Posterior vena cava (tissue), 2 donors: ENCODE data around the gene CIC. TPM values are rescaled to one million over a fixed set of nuclear protein-coding genes. Genes with fewer than 3 reads are reported as not detected.
"Not testable (repeated sequence)": the region's sequence is repeated elsewhere in the genome, so short reads cannot be mapped to it uniquely, and the experiment has no call there.

Experiments
- DNase-seq: peaks from one replicate; pipeline ENCODE4 v3.0.0-alpha.2; 2020; ENCODE audit warnings: low spot score
- intact Hi-C, 2 donors: fragments of 100-400 bp; cut with DNase I; formaldehyde crosslinking; loops; one replicate each; pipeline versions ENCODE4 v1.14.1 to v1.14.2; 2022 to 2023
- total RNA-seq, 2 donors: library from RNA; stranded (reverse); fragmentation: NEBNext Ultra II Directional; extraction: Animal tissue kit (Norgen Biotek cat#: 25700); gene quantifications; one replicate each; pipeline ENCODE4 v1.2.1, GENCODE V29; 2021
- donor health status: DM: yes; HTN: yes; CAD: no.
- donor health status: DM: yes; HTN: yes; CAD: no.

Gene CIC
- total RNA-seq, 2 donors from 2014 or later: 57.7 to 79.0 TPM

DNA sequence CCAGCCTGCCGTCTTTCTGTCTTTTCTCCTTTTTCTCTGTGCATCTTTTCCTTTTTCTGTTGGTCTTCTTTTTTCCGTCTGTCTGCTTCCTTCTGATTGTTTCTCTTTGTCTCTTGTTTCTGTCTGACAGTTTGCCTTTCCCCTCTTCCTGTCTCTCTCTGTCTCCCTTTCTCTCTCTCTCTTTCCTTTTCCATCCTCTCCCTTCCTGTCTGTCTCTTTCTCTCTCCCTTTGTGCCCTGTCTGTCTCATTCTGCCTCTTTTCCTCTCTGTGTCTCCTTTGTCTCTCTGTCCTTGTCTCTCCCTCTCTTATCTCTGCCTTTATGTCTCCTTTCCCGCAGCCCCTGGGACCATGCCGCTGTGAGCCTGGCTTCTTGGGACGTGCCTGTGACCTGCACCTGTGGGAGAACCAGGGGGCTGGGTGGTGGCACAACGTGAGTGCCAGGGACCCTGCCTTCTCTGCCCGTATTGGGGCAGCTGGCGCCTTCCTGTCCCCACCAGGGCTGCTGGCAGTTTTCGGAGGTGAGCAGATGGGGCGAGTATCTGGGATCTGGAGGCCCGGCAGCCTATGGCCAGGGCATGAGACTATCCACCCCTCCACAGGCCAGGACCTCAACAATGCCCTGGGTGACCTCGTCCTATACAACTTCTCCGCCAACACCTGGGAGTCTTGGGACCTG is 65.8 kb downstream of the CIC start:
- no peak for DNase-seq
- intact Hi-C loops: no loop called here

DNA sequence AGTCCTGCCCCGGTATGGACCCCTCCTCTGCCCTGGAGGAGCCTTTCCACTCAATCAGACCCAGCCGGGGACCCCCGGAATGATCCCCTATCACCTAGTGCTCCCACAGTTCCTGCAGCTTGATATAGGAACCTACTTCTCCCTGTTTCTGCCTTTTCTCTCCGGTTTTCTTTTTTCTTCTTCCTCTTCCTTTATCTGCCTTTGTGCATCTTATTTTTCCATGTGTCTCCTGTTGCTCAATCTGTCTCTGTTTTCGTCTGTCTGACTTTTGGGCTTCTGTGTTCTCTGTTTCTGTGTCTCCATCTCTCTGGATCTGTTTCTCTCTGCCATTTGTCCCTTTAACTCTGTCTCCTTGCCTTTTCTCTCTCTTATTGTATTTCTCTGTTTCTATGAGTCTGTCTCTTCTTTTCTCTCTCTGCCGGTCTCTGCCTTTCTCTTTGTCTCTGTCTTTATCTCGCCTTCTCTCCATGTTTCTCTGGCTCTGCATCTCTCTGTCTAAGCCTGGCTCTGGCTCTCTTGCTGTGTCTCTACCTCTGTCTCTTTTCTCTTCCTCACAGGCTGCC is 66.4 kb downstream of the CIC start:
- intact Hi-C loops: no loop called here
- DNase-seq: no peak

DNA sequence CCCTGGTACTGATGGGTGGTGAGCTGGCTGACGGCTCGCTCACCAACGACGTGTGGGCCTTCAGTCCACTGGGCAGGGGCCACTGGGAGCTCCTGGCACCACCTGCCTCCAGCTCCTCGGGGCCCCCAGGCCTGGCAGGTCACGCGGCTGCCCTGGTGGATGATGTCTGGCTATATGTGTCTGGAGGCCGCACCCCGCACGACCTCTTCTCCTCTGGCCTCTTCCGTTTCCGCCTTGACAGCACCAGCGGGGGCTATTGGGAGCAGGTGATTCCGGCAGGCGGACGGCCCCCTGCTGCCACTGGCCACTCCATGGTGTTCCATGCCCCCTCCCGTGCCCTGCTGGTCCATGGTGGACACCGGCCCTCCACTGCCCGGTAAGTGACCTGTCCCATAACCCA is 66.9 kb downstream of the CIC start:
- DNase-seq: no peak
- intact Hi-C loops: no loop called here

DNA sequence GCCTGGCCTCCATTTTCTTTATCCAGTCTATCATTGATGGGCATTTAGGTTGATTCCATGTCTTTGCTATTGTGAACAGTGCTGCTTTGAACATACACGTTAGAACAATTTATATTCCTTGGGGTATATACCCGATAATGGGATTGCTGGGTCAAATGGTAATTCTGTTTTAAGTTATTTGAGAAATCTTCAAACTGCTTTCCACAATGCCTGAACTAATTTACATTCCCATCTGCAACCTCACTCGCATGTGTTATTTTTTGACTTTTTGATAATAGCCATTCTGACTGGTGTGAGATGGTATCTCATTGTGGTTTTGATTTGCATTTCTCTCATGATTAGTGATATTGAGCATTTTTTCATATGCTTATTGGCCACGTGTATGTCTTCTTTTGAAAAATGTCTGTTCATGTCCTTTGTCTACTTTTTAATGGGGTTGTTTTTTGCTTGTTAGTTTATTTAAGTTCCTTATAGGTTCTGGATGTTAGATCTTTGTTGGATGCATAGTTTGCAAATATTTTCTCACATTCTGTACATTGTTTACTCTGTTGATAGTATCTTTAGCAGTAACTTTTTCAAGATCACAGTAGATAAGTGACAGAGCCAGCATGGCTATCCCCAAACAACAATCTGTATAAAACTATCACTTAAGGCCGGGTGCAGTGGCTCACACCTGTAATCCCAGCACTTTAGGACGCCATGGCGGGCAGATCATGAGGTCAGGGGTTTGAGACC is 70.2 kb downstream of the CIC start:
- intact Hi-C loops, DNase-seq: not testable (repeated sequence)

DNA sequence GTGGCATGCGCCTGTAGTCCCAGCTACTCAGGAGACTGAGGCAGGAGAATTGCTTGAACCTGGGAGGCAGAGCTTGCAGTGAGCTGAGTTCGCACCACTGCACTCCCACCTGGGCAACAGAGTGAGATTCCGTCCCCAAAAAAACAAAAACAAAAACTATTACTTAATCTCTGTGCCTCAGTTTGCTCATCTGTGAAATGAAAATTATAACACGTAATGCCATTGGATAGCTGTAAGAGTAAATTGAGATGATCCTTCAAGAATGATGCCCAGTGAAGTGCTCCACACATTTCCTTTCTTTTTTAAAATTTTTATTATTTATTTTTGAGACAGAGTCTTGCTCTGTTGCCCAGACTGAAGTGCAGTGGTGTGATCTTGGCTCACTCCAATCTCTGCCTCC is 70.9 kb downstream of the CIC start:
- DNase-seq, intact Hi-C loops: not testable (repeated sequence)

DNA sequence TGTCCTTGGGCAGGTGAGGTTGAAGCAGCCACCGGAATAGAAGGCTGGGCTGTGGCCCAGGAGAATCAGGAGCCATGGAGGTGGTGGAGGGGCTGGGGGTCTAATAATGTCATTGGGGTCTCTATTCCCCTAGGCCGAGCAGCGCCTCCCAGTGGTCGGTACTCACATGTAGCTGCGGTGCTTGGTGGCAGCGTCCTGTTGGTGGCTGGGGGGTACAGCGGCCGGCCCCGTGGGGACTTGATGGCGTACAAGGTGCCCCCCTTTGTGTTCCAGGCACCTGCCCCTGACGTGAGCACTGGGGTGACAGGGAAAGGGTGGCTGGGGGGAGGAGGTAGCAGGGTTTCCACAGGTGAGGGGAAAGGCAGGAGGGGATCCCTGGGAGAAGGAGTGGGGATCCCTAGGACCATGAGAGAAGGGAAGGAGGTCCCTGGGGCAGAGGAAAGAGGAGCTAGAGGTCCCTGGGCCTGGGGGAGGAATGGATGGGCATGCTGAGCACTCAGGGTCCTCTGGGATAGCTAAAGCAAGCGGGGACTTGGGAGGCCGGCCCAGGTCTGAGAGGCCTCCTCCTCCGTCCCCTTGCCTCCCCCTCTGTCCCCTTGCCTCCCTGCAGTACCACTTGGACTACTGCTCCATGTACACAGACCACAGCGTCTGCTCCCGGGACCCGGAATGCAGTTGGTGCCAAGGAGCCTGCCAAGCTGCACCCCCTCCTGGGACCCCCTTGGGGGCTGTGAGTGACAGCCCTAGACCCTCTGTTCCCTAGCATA is 74.5 kb downstream of the CIC start:
- DNase-seq: no peak
- intact Hi-C loops: no loop called here

DNA sequence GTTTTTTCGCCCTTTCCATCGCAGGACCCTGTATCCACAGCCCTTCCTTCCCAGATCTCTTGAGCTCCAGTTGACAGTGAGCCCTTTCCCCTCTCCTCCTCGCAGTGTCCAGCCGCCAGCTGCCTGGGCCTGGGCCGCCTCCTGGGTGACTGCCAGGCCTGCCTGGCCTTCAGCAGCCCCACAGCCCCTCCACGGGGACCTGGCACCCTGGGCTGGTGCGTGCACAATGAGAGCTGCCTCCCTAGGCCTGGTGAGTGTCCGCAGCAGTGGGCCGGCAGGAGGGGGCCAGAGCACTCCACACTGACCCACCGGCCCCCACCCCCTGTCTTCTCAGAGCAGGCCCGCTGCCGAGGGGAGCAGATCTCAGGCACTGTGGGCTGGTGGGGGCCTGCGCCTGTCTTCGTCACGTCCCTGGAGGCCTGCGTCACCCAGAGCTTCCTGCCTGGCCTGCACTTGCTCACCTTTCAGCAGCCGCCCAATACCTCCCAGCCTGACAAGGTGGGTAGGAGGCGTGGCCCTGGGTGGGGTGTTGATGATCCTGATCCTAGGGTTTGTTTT is 75.4 kb downstream of the CIC start:
- no peak for DNase-seq
- intact Hi-C loops: no loop called here

Other genes starting within 250 kb of the CIC start
- 10 to 100 TPM; 11.3 to 13.4 TPM for gene GRIK5, start 199.0 kb upstream of the CIC start, total RNA-seq
- gene ZNF574, start 193.1 kb upstream of the CIC start, total RNA-seq: 1 to 10 TPM; 7.6 to 9.1 TPM
- 1 to 10 TPM; 2.1 to 3.1 TPM for gene POU2F2, start 136.8 kb upstream of the CIC start, total RNA-seq
- 10 to 100 TPM; 12.2 to 13.0 TPM for gene DEDD2, start 51.6 kb upstream of the CIC start, total RNA-seq
- 1 to 10 TPM; 8.2 to 8.7 TPM for gene ZNF526, start 48.9 kb upstream of the CIC start, total RNA-seq
- gene GSK3A, start 26.6 kb upstream of the CIC start, total RNA-seq: 10 to 100 TPM; 29.2 to 35.1 TPM
- 10 to 100 TPM; 47.9 to 54.5 TPM for gene ERF, start 14.1 kb upstream of the CIC start, total RNA-seq
- under 1 TPM in 1 of 2 donors, not detected in 1; 0.19 TPM for gene PRR19, start 32.9 kb downstream of the CIC start, total RNA-seq
- gene PAFAH1B3, start 33.4 kb downstream of the CIC start, total RNA-seq: 1 to 10 TPM; 5.7 to 5.8 TPM
- under 1 TPM in 1 of 2 donors, not detected in 1; 0.14 TPM for gene TMEM145, start 44.1 kb downstream of the CIC start, total RNA-seq
- gene MEGF8, start 56.4 kb downstream of the CIC start, total RNA-seq: 10 to 100 TPM; 16.8 to 20.4 TPM
- under 1 TPM; 0.52 to 0.88 TPM for gene CNFN, start 121.0 kb downstream of the CIC start, total RNA-seq
- 1 to 10 TPM; 4.4 to 6.7 TPM for gene LIPE, start 158.1 kb downstream of the CIC start, total RNA-seq
- gene CXCL17, start 173.7 kb downstream of the CIC start, total RNA-seq: not detected